HUDEP-2 (cell line): ENCODE results near the gene FAM124B.
"Not testable (repeated sequence)": the region's sequence is repeated elsewhere in the genome, so short reads cannot be mapped to it uniquely, and the experiment has no call there.

Experiments
- DNase-seq, 76 experiments: peaks; one replicate each; lab custom pipeline; 2025; ENCODE audit not compliant: unreplicated experiment in 76 of 76; lab: John Stamatoyannopoulos, UW

Gene FAM124B

DNA sequence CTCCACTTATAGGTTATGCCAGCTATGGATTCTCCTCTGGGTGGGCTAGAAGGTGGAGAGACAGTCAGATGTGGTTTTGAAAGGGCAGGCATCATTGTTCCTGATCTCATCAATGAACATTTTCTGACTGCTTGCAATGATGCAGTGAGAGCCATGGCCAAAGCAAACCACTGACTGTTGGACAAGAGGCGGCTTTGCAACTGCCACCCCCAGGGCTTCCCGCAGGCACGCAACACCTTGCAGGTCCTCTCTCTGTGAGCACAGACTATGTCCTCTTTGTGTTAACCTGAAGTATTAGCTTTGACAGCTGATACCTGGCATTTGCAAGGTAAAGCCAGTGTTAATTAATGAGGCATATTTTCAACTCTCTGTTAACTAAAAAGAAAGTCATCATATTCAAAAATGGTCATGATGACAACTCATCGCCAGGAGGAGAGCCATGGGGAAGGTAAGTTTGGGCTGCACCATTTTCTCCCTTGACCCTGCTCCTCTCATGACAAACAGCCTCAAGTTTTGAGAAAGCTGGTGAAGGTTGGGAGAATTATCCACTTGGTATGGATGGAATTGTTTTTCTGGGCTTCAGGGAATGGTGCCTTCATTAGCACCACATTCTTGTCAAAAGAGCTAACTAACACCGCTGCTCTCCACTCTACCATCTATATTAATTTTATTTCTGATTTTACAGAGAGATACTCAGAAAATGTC lies 14.9 kb upstream of the FAM124B start:
- no peak for DNase-seq

DNA sequence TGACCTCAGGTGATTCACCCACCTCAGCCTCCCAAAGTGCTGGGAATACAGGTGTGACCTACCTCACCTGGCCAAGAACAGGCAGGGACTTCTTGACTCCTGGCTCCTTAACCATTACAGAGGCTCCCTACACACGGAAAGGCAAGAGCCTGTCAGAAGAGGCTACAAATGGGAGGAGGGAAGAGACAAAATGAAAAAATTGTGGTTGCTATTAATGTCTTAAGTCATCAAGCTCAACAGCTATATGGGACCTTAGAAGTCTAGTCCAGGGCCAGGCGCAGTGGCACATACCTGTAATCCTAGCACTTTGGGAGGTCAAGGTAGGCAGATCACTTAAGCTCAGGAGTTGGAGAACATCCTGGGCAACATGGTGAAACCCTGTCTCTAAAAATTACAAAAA lies 11.5 kb upstream of the FAM124B start:
- no peak for DNase-seq

DNA sequence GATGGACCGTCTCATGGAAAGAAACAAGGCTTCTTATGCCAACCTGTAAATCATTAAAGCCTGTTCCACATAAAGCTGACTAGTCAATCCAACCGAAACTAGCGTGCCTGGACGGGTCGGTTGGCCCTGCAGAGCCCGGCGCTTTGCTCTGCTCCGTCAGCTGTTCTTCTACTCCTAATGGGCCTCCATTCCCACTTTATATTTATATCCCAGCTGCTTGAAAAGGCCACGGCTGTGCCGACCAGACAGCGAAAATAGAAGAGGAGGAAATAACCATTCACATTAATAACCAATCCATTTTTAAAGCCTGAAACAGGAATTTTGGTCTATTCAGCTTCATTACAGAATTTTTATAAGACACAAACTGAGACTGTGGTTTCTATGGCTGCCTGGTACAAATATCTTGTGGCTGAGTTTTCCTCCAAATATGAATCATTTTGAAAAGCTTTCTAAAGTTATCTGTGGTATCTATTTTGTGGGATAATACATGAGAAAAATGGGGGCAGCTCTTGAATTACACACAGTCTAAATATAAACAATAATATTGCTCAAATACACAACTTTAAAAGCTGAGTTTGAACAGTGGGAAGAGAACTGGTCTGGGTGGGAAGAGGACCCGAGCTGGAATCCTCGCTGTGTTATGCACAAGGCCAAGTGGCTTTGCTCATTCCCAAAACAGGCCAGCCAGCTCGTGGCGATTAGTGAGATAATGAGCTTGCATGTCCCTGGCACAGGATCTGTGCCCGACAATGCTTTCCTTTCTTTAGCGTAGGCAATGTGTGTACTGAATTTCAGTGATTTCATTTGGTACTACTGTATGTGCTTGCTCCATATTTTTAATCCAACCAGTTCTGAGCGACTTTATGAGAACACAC lies 10.5 kb upstream of the FAM124B start:
- DNase-seq = no peak

DNA sequence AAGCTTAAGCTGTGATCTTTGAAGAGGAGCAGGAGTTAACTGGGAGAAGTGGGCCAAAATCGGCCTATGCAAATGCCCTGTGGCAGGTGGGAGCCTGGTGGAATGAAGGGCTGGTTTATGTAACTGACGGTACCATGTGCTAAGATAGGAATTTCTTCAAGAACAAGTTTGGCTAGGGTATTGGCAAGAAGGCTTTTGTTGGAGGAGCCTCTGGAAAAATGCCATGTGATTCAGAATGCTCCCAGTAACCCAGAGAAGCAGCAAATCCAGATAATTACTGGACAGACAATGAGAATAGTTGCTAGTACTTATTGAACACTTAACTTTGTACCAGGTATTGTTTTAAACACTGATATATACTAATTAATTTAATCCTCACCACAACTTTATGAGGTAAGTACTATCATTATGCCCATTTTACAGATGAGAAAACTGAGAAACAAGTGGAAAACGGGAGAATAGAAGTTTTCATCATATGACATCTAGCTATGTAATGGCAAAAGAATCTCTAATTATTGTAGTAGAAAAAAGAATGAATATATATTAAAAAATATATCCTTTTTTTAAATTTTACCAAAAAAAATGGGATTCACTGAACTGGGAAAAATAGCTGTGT lies 9.1 kb upstream of the FAM124B start:
- DNase-seq = no peak

DNA sequence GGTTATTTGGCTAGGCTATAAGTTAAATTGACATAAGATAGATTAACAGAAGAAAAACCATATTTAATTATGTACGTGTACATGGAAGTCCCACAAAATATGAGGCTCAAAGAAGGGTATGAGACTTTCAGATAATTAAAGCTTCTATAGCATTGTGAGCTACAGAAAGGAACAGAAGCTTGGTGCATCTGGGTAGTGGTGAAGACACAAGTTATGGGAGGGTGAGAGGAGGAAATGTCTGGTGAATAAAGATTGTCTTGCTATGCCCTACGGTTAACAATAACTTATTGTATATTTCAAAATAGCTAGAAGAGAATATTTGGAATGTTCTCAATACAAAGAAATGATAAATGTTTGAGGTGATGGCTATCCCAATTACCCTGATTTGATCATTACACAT lies 6.8 kb upstream of the FAM124B start:
- DNase-seq = no peak

DNA sequence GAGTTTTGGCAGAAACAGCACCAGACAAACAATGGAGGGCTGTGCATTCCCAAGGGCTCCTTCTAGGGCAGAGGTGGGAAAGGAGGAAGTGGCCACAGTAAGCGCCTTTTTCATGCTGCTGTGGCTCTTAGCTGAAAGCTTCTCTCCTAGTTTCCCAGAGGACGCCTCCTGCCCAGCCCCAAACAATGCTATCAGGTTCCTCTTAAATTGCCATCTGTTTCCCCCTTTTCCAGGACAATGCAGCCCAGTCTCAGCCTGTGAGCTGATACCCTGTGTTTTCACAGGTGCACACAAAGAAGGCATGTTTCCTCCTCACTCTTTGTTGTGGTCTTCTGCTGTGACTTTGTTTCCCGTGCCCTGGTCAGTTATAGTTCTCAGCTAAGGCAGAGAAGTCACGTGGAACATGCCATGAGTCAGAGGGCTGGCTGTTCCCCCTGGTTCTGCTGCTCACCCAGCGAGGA lies 5.4 kb upstream of the FAM124B start:
- no peak for DNase-seq

DNA sequence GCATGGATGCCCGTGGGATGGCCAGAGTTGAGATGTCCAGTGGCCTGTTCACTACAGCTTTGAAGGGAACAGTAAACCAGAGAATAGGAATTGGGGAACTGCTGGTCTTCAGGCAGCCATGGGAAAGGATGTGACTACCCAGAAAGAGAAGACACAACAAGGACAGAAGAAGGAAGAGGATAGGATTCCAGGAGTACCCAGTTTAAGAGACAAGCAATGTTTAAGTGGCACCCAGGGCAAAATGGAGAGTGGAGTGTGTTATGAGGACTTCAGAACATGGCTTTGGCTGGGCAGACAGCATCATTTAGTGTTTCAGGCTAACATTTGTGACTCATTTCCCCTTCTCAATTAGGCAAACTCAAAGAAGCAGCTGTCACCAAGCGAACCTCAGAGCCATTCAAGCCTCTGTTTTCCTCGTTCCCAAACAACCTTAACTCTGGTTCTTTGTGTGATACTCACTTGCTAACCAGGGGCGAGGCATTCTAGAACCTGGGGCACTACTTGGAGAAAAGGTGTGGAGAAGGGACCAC lies 4.0 kb upstream of the FAM124B start:
- DNase-seq = no peak

DNA sequence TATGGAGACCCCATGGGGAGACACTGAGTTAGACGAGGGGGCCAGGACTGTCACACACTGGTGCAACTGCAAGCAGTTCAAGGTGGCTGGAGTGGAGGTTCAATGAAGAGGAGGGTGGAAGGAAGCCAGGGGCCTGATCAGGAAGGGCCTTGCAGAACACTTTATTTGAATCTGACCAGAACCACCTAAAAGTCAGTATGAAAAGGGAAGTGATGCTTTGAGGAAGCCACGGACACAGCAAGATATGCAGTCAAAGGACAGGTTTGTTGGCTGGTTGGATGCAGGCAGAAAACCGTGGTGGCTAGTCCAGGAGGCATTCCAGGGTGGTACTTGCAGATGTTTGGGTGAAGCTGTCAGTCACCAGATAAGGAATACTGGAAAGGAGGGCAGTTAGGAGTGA lies 3.5 kb upstream of the FAM124B start:
- DNase-seq = no peak

DNA sequence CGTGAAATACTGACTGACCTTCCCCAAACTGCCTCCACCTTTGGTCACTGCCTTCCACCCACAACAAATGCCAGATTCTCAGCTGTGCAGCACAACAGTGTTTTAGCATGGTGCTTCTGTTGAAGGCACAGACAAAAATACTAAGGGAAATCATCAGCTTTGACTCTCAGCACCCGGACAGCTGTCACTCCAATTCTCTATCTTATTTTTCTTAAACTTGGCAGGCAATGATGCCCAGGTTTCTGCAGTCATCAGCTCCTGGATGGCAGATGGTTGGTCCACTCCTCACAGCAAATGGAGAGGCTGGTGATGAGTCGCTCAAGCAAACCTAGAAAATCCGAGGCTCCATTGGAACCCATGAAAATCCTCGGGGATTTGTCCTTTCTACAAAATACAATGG lies 2.9 kb upstream of the FAM124B start:
- no peak for DNase-seq

DNA sequence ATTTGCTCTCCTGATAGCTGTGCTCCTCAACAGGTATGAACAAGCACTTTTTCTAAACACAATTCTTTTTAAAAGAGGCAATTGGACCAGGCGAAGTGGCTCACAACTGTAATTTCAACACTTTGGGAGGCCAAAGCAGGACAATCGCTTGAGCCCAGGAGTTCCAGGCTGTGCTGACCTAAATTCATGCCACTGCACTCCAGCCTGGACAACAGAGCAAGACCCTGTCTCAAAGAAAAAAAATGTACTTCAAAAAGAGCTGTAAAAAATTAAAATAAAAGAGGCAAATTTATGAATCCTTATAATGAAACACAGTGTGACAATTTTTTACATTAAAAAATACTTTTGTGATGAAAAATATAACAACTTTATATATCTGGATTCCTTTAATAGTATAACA lies 1.8 kb upstream of the FAM124B start:
- no peak for DNase-seq

DNA sequence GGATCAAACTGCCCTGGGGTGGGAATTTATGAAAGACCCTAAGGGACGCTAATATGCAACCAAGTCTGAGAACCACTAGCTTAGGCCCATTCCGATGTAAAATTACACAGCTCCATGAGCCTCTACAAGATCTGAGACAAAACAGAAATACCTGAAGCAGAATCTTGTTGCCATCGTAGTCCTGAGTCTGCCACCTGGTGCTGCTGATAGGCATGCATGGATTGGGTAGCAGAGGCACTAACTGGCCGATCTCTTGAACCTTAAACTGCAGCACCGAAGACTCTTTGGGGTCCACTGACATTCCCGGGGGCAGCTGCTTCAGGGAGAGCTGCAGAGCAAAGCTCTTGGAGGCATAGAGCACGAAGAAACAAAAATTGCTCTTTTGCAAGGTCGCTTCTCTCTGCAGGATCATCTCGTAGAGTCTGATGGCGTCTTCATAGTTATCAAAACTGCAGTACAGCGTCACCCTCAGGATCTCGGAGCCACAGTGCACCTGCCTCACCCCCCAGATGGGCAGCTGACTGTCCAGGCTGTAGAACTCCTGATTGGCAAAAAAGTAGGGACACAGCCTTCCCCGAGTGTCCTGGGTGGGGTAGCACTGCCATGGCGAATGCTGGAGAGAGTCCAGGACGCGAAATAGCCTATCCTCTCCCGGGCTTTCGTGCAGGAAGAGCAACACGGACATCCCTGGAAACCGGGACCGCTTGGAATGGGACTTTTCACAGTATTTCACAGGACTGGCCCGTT lies 848 bp downstream of the FAM124B start:
- peak in 50 of 76 experiments; percentile 10 to 71 (median 38) for DNase-seq

DNA sequence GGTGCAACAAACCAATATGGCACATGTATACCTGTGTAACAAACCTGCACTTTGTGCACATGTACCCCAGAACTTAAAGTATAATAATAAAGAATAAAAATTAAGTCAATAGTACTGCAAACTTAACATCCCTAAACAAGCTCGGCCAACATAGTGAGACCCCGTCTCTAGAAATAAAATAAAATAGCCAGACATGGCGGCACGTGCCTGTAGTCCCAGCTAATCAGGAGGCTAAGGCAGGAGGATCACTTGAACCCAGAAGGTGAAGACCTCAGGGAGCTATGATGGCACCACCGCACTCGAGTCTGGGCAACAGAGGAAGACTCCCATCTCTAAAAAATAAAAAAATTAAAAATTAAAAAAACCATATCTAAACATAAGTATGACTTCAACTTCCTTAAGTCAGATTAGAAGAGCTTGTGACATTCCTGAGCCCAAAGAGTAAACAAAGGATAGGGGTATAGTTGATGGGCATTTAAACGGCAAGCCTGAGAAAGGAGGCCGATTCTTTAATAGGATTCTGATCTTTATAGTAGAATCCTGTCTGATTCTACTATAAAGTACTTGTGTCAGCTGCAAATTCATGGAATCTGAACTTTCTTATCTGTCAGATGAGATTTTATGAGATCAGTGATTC lies 1.6 kb downstream of the FAM124B start:
- peak in 2 of 76 experiments; percentile 10 to 11 for DNase-seq

DNA sequence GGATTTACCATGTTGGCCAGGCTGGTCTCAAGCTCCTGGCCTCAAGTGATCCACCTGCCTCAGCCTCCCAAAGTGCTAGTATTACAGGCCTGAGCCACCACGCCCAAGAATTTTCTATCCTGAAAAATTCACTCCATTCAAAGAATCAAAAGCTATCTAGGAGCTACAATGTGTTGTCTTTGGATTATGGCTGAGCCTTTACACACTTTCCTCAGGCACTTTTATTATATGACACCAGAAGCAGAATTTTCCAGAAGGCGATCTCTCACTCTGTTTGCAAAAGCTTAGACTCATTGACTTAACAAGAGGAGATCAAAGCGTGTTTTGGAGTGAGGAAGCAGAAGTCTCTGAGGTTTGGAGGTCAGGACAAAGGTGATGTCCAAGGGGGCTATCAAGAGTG lies 3.6 kb downstream of the FAM124B start:
- DNase-seq = no peak

DNA sequence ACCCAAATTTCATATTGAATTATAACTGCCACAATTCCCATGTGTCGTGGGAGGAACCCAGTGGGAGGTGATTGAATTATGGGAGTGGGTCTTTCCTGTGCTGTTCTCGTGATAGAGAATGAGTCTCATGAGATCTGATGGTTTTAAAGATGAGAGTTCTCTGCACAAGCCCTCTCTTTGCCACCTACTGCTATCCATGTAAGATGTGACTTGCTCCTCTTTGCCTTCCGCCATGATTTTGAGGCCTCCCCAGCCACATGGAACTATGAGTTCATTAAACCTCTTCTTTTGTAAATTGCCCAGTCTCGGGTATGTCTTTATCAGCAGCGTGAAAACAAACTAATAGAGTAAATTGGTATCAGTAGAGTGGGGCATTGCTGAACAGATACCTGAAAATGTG lies 4.8 kb downstream of the FAM124B start:
- DNase-seq = not testable (repeated sequence)

DNA sequence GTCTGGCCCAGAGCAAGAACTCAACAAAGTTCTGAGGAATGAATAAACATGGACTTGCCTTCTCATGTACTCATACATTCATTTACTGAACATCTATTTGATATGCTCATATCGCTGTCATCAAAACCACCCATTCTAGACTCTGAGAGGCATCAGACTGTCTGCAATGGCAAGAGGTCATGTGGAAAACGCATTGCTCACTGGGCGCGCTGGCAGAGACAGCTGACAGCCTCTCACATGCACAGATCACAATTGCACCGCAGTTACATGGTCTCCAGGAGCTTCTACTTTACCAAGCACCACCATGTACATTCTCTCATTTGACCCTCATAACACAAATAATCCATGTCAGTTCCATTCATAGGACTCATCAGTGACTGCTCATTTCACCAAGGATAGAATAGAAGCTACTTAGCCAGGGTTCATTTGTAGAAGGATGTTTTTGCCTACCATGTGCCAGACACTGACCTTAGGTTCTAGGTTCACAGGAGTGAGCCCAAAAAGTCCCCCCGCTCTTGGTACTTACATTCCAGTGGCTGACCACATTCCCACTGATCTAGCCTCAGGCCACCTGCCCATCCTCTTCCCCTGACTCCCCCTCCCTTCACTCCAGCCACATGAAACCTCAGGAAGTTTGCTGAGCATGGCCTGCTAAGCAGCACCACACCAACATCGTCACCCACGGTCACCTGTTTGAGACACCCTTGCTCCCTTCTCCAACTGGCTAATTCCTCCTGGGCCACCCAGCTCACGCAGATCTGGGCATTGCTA lies 6.1 kb downstream of the FAM124B start:
- DNase-seq = peak in 6 of 76 experiments; percentile 3 to 28 (median 10)

DNA sequence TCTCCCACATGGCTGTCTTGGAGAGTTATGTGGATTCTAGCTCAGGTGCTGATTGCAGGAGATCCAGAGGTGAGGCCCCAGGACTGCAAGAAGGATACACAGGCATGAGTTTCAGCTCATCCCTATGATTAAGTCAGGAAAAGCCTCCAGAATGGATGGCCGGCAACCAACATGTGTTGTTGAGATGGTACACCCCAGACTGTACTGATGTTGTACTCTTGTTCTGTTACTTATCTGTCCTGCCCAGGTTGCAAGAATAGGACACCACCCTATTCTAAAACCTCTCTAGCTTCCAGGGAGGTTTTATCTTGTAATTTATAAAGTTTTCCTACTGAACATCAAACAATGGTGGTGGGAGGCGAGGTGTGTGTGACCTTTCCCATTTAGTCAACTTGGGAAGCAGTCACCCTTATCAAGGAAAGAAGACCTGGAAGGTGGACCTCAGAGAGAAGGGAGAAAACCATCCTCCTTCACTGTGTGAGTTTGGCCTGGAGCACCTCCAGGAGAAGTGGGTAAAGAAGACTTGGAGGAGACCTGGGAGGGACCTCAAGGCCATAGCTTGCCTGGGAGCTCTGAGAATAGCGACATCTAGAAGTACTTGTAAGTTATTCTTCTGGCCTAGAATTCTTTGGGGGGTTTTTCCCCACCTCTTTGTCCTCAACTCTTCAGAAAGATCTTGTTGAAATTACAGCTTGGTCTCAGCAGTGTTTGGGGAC lies 8.6 kb downstream of the FAM124B start:
- peak in 64 of 76 experiments; percentile 4 to 79 (median 43) for DNase-seq

DNA sequence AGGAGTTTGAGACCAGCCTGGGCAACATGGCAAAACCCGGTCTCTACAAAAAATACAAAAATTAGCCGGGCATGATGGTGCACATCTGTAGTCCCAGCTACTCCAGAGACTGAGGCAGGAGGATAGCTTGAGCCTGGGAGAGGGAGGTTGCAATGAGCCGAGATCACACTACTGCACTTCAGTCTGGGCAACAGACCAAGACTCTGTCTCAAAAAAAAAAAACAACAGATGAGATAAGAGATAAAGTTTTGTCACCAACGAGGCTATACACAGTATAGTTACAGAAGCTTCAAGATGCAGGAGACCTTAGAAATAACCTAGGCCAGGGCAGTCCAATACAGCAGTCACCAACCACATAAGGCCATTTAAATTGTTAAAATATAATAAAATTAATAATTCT lies 9.4 kb downstream of the FAM124B start:
- DNase-seq = peak in 66 of 76 experiments; percentile 5 to 88 (median 47)

DNA sequence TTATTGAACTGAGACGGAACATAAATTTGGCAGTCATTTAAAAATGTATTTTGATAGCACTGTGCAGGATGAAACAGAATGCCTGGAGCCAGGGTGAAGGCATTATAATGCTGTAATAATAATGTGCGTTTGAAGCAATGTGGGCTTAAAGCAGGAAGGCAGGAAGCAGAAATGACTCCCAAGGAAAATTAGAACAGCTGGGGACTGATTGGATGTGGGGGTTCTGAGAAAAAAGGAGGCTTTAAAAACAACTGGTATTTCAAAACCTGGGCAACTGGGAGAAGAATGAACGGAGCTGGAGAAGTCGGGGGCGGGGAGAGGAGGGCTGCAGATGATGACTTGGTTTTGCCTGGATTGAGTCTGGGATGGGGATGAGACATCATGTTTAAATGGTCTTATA lies 12.6 kb downstream of the FAM124B start:
- no peak for DNase-seq

DNA sequence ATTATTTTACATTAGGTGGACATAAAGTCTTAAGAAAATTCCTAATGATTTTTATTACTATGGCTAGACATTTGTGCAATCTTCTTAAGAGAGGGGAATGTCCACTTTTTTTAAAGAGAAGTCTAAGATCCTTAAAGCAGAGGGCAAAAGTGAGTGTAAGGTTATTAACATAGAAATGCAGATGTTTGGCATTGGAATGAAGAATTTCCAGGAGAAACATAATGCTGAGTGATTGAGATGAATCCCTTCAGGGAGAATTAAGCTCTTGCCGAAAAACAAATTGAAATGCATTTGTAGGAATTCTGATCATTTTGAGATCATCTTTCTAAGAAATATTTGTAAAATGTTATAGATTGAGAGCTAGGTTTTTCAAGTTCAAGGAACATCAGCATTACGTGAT lies 15.0 kb downstream of the FAM124B start:
- no peak for DNase-seq
